IPS DF 6.9 (cell line): ENCODE measurements around the gene EDA2R.

ENCODE experiments used
- DNase-seq: peaks from one replicate; pipeline ENCODE4 v3.0.0-alpha.2; 2013; ENCODE audit warnings: low read depth, low spot score
- H3K27ac ChIP-seq: one replicate; pipeline ENCODE4 v1.5.1; 2013; ENCODE audit warnings: low read length, control low read depth
- H3K27me3 ChIP-seq: 2 replicates; pipeline ENCODE4 v1.6.1; 2013; ENCODE audit warnings: mild to moderate bottlenecking, low read length; ENCODE audit not compliant: control insufficient read depth, insufficient read depth
- H3K36me3 ChIP-seq: 2 replicates; pipeline ENCODE4 v1.6.1; 2013; ENCODE audit warnings: low read length; ENCODE audit not compliant: control insufficient read depth, insufficient read depth
- H3K4me1 ChIP-seq: 2 replicates; pipeline ENCODE4 v1.6.1; 2013; ENCODE audit warnings: low read length; ENCODE audit not compliant: control insufficient read depth, insufficient read depth
- H3K4me3 ChIP-seq: 2 replicates; pipeline ENCODE4 v1.5.1; 2013; ENCODE audit warnings: mild to moderate bottlenecking, low read length
- H3K9me3 ChIP-seq: 2 replicates; pipeline ENCODE4 v1.6.1; 2013; ENCODE audit warnings: low read length, inconsistent platforms; ENCODE audit not compliant: control insufficient read depth, insufficient read depth

Gene EDA2R

GRCh38 chrX:66547847-66548369, 91.0 kb downstream of the EDA2R start:
- Histone ChIP-seq H3K27me3 (no peaks in the 10 kb centered on the region), H3K36me3 (no peaks in the 10 kb centered on the region), H3K9me3 (no peaks in the 10 kb centered on the region), H3K4me3 (no peak overlapping the region), H3K4me1 (no peaks in the 10 kb centered on the region), H3K27ac (no peak overlapping the region)
- DNase-seq = no peak
